B cell (primary cell): ENCODE measurements around the gene STAT2. TPM values are rescaled to one million over a fixed set of nuclear protein-coding genes. Genes with fewer than 3 reads are reported as not detected.
"Not testable (repeated sequence)": the region's sequence is repeated elsewhere in the genome, so short reads cannot be mapped to it uniquely, and the experiment has no call there.

Experiments used
- ATAC-seq: fragments of 200-7000 bp; cut with Tn5 transposase; one replicate; pipeline ENCODE4 v1.10.0; 2021; ENCODE audit warnings: low read depth, mild to moderate bottlenecking, moderate number of reproducible peaks, moderate library complexity
- CTCF ChIA-PET: fragments of 350-600 bp; sonication (Branson Sonifier 250); formaldehyde crosslinking; loops from one replicate; lab custom pipeline; 2021; ENCODE audit warnings: antibody characterized with exemption, inconsistent platforms; lab: Charles Lee
- POLR2A ChIA-PET: fragments of 350-600 bp; sonication (Branson Sonifier 250); formaldehyde crosslinking; loops from one replicate; lab custom pipeline; 2021; ENCODE audit warnings: antibody characterized with exemption; lab: Charles Lee
- DNase-seq: peaks from one replicate; pipeline ENCODE4 v3.0.0; 2013
- H2AFZ ChIP-seq: 2 replicates; pipeline ENCODE4 v1.6.1; 2012; ENCODE audit warnings: mild to moderate bottlenecking, low read depth, low read length; ENCODE audit not compliant: insufficient read depth, poor library complexity, severe bottlenecking
- H3K27ac ChIP-seq, 2 donors: 1 replicate in 1 of 2; 2 replicates in 1 of 2; pipeline ENCODE4 v1.5.1; 2012 to 2013; ENCODE audit warnings: low read length in 2 of 2, mild to moderate bottlenecking in 2 of 2, moderate library complexity in 1 of 2
- H3K27me3 ChIP-seq, 4 experiments: fragments of 200-600 bp in 1 of 4; sonication (generic) in 1 of 4; replicated peaks in 1 of 4; 1 replicate in 2 of 4; 2 replicates in 2 of 4; pipeline versions ENCODE4 v1.6.1 to v1.7.0; 2013 to 2016; ENCODE audit warnings: low read length in 3 of 4, mild to moderate bottlenecking in 2 of 4, mixed read lengths in 1 of 4, moderate library complexity in 1 of 4; ENCODE audit not compliant: insufficient read depth in 4 of 4, control insufficient read depth in 3 of 4; ENCODE audit errors: control extremely low read depth in 1 of 4
- H3K36me3 ChIP-seq, 2 experiments: replicated peaks in 1 of 2; 1 replicate in 1 of 2; 2 replicates in 1 of 2; pipeline versions ENCODE4 v1.6.1 to v1.7.1; 2013; ENCODE audit warnings: low read length in 1 of 2; ENCODE audit not compliant: insufficient read depth in 2 of 2, control insufficient read depth in 1 of 2; ENCODE audit errors: control extremely low read depth in 1 of 2, extremely low read depth in 1 of 2
- H3K4me1 ChIP-seq, 2 donors: fragments of 200-600 bp in 1 of 2; sonication (generic) in 1 of 2; 1 replicate in 1 of 2; 2 replicates in 1 of 2; pipeline versions ENCODE4 v1.5.1 to v1.6.1; 2013 to 2017; ENCODE audit warnings: low read length in 2 of 2; ENCODE audit not compliant: control insufficient read depth in 2 of 2, insufficient read depth in 2 of 2
- H3K4me2 ChIP-seq: replicated peaks from 2 replicates; pipeline ENCODE3; 2012; ENCODE audit warnings: mild to moderate bottlenecking, low read depth, low read length; ENCODE audit not compliant: poor library complexity, severe bottlenecking
- H3K4me3 ChIP-seq, 5 experiments: fragments of 200-600 bp in 1 of 5; sonication (generic) in 1 of 5; 1 replicate in 3 of 5; 2 replicates in 2 of 5; pipeline versions ENCODE4 v1.5.1 to v1.7.0; 2011 to 2016; ENCODE audit warnings: low read length in 4 of 5, mild to moderate bottlenecking in 4 of 5, low read depth in 2 of 5, control low read depth in 1 of 5, moderate library complexity in 1 of 5; ENCODE audit not compliant: insufficient read depth in 1 of 5; ENCODE audit errors: control extremely low read depth in 1 of 5, extremely low read depth in 1 of 5
- H3K79me2 ChIP-seq: fragments of 200-600 bp; sonication (generic); one replicate; pipeline ENCODE4 v1.6.0; 2016; ENCODE audit warnings: low read length; ENCODE audit not compliant: control insufficient read depth, insufficient read depth
- H3K9ac ChIP-seq: fragments of 200-600 bp; sonication (generic); 2 replicates; pipeline ENCODE4 v1.6.1; 2017; ENCODE audit warnings: mild to moderate bottlenecking, low read length, moderate library complexity
- H3K9me3 ChIP-seq, 3 donors: one replicate each; pipeline versions ENCODE4 v1.6.1 to v1.7.1; 2013; ENCODE audit warnings: low read length in 2 of 3; ENCODE audit not compliant: control insufficient read depth in 2 of 3, insufficient read depth in 1 of 3; ENCODE audit errors: control extremely low read depth in 1 of 3
- H4K20me1 ChIP-seq: 2 replicates; pipeline ENCODE4 v1.6.0; 2012; ENCODE audit warnings: mild to moderate bottlenecking, low read length; ENCODE audit not compliant: insufficient read depth, control insufficient read depth, poor library complexity, severe bottlenecking
- H3K27ac Mint-ChIP-seq: one replicate; pipeline ENCODE4 v1.8.0; 2021; ENCODE audit warnings: mixed read lengths
- H3K27me3 Mint-ChIP-seq: one replicate; pipeline ENCODE4 v1.8.0; 2021; ENCODE audit warnings: mixed read lengths
- H3K4me1 Mint-ChIP-seq: one replicate; pipeline ENCODE4 v1.8.0; 2021; ENCODE audit warnings: mixed read lengths
- H3K4me3 Mint-ChIP-seq: one replicate; pipeline ENCODE4 v1.8.0; 2021; ENCODE audit warnings: mixed read lengths
- H3K9me3 Mint-ChIP-seq: one replicate; pipeline ENCODE4 v1.8.0; 2022; ENCODE audit warnings: mixed read lengths; ENCODE audit not compliant: insufficient read depth
- CTCF ChIP-seq: fragments of 200-600 bp; IDR thresholded peaks from one replicate; pipeline ENCODE4 v1.8.0; 2022; ENCODE audit warnings: antibody characterized with exemption, mild to moderate bottlenecking
- EZH2 ChIP-seq: IDR thresholded peaks from 2 replicates; pipeline ENCODE4 v1.6.1; 2012; ENCODE audit warnings: borderline replicate concordance, low read depth, mild to moderate bottlenecking, moderate library complexity, low read length; ENCODE audit not compliant: insufficient read depth, poor library complexity, severe bottlenecking
- WGBS: methylation state at CpG from one replicate; pipeline ENCODE4 v1.1.5; 2013; ENCODE audit warnings: missing lambda C conversion rate; ENCODE audit not compliant: insufficient coverage; 5-methylcytosine and 5-hydroxymethylcytosine counted together
- intact Hi-C: fragments of 100-400 bp; cut with micrococcal nuclease; formaldehyde crosslinking; loops from one replicate; pipeline ENCODE4 v1.10.0; 2022
- polyA plus RNA-seq: library from polyadenylated mRNA; depleted of rRNA; stranded (reverse); fragments of >200 nt; gene quantifications from 2 replicates; pipeline ENCODE4 v1.2.3, GENCODE V29; 2012
- total RNA-seq, 2 donors: library from RNA; stranded (reverse); fragments of 120-200 nt in 1 of 2; gene quantifications; 1 replicate in 1 of 2; 2 replicates in 1 of 2; pipeline versions ENCODE4 v1.2.3 to v1.2.4, GENCODE V29; 2013 to 2022

Gene STAT2
- total and polyA plus RNA-seq, 2 donors (not counting 1 experiment from before 2014, with no cell fraction given) = 261 to 298 TPM

GRCh38 chr12:56326126-56326525 is 33.8 kb downstream of the STAT2 start:
- Histone ChIP-seq H3K27me3 (no peaks in the 10 kb centered on the region), H3K4me1 (no peaks in the 10 kb centered on the region), H3K36me3 (peaks cover 10 to 59% of the 10 kb centered on the region in 2 experiments), H3K79me2 (peaks cover 5% of the 10 kb centered on the region), H3K27ac (no peak overlapping the region), H3K4me3 (no peak overlapping the region), H3K9me3 (no peaks in the 10 kb centered on the region), H3K4me2 (no peak overlapping the region), H3K9ac (no peak overlapping the region), H2AFZ (no peak overlapping the region), H4K20me1 (no peaks in the 10 kb centered on the region)
- no peaks in the 10 kb centered on the region for H3K9me3 Mint-ChIP-seq
- intact Hi-C loops = no loop called here
- WGBS = 98% methylated on average over 7 of the region's 8 CpGs
- TF ChIP-seq CTCF (no peak), EZH2 (no peak)
- H3K27ac Mint-ChIP-seq = no peak overlapping the region
- no peak overlapping the region for H3K4me3 Mint-ChIP-seq
- DNase-seq = no peak
- H3K4me1 Mint-ChIP-seq = peaks cover under 1% of the 10 kb centered on the region
- CTCF ChIA-PET = interaction anchor here (0.6 kb wide), 1 partner anchor 165 kb away, joined by 3 read pairs; no protein-coding TSS in a partner anchor
- ATAC-seq = no peak
- POLR2A ChIA-PET = interaction anchor here (0.8 to 0.9 kb wide), 2 partner anchors 10 to 11 kb away, joined by 3 to 4 read pairs; partner anchors contain the start of gene CNPY2
- no peaks in the 10 kb centered on the region for H3K27me3 Mint-ChIP-seq

DNA sequence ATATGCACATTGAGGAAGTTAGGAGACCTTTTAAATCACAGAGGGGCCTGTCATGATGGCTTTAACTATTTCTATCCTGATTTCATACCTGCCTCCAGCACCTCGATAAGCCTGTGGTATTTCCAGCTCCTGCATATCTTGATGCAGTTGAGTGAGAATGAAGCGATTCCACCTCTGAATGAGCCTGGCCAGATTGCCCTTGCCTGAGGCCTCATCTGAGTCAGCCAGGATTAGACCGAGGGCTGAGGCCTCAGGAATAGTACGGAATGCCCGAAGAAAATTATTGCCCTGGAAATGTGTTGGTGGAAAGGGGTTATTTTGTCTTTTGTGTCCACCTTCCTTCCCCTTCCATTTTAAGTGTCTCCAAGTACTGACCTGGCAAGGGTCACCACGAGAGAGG is 35.7 kb downstream of the STAT2 start:
- no peak for ATAC-seq
- no peak for TF ChIP-seq CTCF
- no peak for TF ChIP-seq EZH2

DNA sequence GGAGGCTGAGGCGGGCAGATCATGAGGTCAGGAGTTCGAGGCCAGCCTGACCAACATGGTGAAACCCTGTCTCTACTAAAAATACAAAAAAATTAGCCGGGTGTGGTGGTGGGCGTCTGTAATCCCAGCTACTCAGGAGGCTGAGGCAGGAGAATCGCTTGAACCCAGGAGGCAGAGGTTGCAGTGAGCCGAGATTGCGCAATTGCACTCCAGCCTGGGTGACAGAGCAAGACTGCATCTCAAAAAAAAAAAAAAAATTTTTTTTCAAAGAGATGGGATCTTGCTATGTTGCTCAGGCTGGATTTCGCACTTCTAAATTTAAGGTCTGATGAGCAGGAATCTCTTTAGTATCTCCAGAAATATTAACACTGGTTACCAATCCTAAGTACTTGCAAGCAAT is 38.3 kb downstream of the STAT2 start:
- H3K27ac Mint-ChIP-seq, H3K4me1 ChIP-seq, H4K20me1 ChIP-seq, H3K79me2 ChIP-seq, ATAC-seq, H3K4me2 ChIP-seq, H3K4me1 Mint-ChIP-seq, H3K9me3 ChIP-seq, H3K9me3 Mint-ChIP-seq, H3K4me3 ChIP-seq, intact Hi-C loops, H3K27me3 Mint-ChIP-seq, H3K27ac ChIP-seq, H3K4me3 Mint-ChIP-seq, DNase-seq, H3K9ac ChIP-seq, H2AFZ ChIP-seq, H3K27me3 ChIP-seq: not testable (repeated sequence)
- ChIA-PET CTCF (interaction anchor here (0.7 to 1.1 kb wide), 4 partner anchors 95 to 685 kb away, joined by 3 to 5 read pairs (median 4); partner anchors contain the start of gene SPRYD4), POLR2A (interaction anchor here (0.7 kb wide), 2 partner anchors 17 to 53 kb away, joined by 3 to 6 read pairs; partner anchors contain the start of gene IL23A)
- WGBS = no CpG with 5 or more reads among the region's 8 CpGs
- H3K36me3 ChIP-seq = peaks cover 14 to 60% of the 10 kb centered on the region in 2 experiments

More for the DNA sequence above, 35.7 kb downstream of the STAT2 start:
- H3K27me3 Mint-ChIP-seq = no peaks in the 10 kb centered on the region
- no peak for DNase-seq
- no peak overlapping the region for H3K9ac ChIP-seq
- no peaks in the 10 kb centered on the region for H3K27me3 ChIP-seq
- 89% methylated on average over 3 of the region's 6 CpGs for WGBS
- no peaks in the 10 kb centered on the region for H3K4me1 Mint-ChIP-seq
- no peak overlapping the region for H3K4me2 ChIP-seq
- POLR2A ChIA-PET = interaction anchor here (0.9 kb wide), 1 partner anchor 8 kb away, joined by 3 read pairs; the partner anchor contains the start of gene CNPY2
- no peak overlapping the region for H3K27ac Mint-ChIP-seq
- no peaks in the 10 kb centered on the region for H4K20me1 ChIP-seq
- no peak overlapping the region for H3K4me3 ChIP-seq
- H3K27ac ChIP-seq = no peak overlapping the region
- no peaks in the 10 kb centered on the region for H3K9me3 Mint-ChIP-seq
- H3K4me3 Mint-ChIP-seq = no peak overlapping the region
- CTCF ChIA-PET = interaction anchor here (0.6 kb wide), 1 partner anchor 787 kb away, joined by 3 read pairs; the partner anchor contains the start of gene STAT6
- peaks cover 5% of the 10 kb centered on the region for H3K79me2 ChIP-seq
- no peak overlapping the region for H2AFZ ChIP-seq
- H3K9me3 ChIP-seq = no peaks in the 10 kb centered on the region
- intact Hi-C loops = no loop called here
- H3K4me1 ChIP-seq = no peaks in the 10 kb centered on the region
- H3K36me3 ChIP-seq = peaks cover 16 to 68% of the 10 kb centered on the region in 2 experiments
